Spleen (tissue), 11 donors: ENCODE results near the gene DSCAML1. TPM values are rescaled to one million over a fixed set of nuclear protein-coding genes. Genes with fewer than 3 reads are reported as not detected.

Experiments used
- DNase-seq: peaks from one replicate; pipeline ENCODE4 v3.0.0-alpha.2; 2020
- H3K27ac ChIP-seq, 8 donors: fragments of 200-600 bp; sonication (generic) in 7 of 8; 1 replicate in 4 of 8; 2 replicates in 4 of 8; pipeline versions ENCODE4 v1.5.0 to v1.8.0; 2016 to 2021; ENCODE audit warnings: inconsistent platforms in 4 of 8, mild to moderate bottlenecking in 4 of 8, moderate library complexity in 1 of 8
- H3K27me3 ChIP-seq, 7 donors: fragments of 200-600 bp; sonication (generic) in 6 of 7; replicated peaks in 1 of 7; 1 replicate in 4 of 7; 2 replicates in 3 of 7; pipeline versions ENCODE4 v1.5.0 to v1.8.0; 2016 to 2021; ENCODE audit warnings: inconsistent platforms in 3 of 7, mild to moderate bottlenecking in 1 of 7
- H3K36me3 ChIP-seq, 6 donors: fragments of 200-600 bp; sonication (generic) in 5 of 6; 1 replicate in 4 of 6; 2 replicates in 2 of 6; pipeline versions ENCODE4 v1.5.0 to v1.8.0; 2016 to 2021; ENCODE audit warnings: inconsistent platforms in 2 of 6
- H3K4me1 ChIP-seq, 6 donors: fragments of 200-600 bp; sonication (generic) in 5 of 6; 1 replicate in 3 of 6; 2 replicates in 3 of 6; pipeline versions ENCODE4 v1.5.0 to v1.8.0; 2016 to 2021; ENCODE audit warnings: inconsistent platforms in 3 of 6
- H3K4me3 ChIP-seq, 8 donors: fragments of 200-600 bp; sonication (generic) in 7 of 8; 1 replicate in 4 of 8; 2 replicates in 4 of 8; pipeline versions ENCODE4 v1.5.0 to v1.8.0; 2016 to 2021; ENCODE audit warnings: inconsistent platforms in 4 of 8, mild to moderate bottlenecking in 4 of 8, moderate library complexity in 2 of 8
- H3K9me3 ChIP-seq, 8 donors: fragments of 200-600 bp; sonication (generic) in 7 of 8; 1 replicate in 4 of 8; 2 replicates in 4 of 8; pipeline versions ENCODE4 v1.5.0 to v1.8.0; 2016 to 2021; ENCODE audit warnings: inconsistent platforms in 4 of 8
- CTCF ChIP-seq, 11 experiments: fragments of 200-600 bp in 7 of 11; fragments of 450-650 bp in 4 of 11; sonication (generic) in 4 of 11; IDR thresholded peaks in 8 of 11; conservative IDR thresholded peaks in 3 of 11; 1 replicate in 7 of 11; 2 replicates in 4 of 11; pipeline versions ENCODE4 v1.4.0 to v1.8.0; 2016 to 2021; ENCODE audit warnings: antibody characterized with exemption in 11 of 11, inconsistent platforms in 4 of 11, mild to moderate bottlenecking in 1 of 11
- POLR2A ChIP-seq, 3 donors: fragments of 450-650 bp; IDR thresholded peaks; one replicate each; pipeline ENCODE4 v1.5.1; 2017; ENCODE audit warnings: antibody characterized with exemption in 3 of 3, mild to moderate bottlenecking in 1 of 3
- POLR2AphosphoS5 ChIP-seq, 3 donors: sonication (generic); formaldehyde crosslinking; IDR thresholded peaks; one replicate each; pipeline ENCODE4 v1.5.1; 2017; ENCODE audit warnings: antibody characterized with exemption in 3 of 3
- WGBS, 5 donors: extraction: QIAGEN DNeasy Blood & Tissue Kit in 3 of 5; methylation state at CpG; one replicate each; pipeline versions ENCODE4 v1.1.5 to v1.1.7; 2013 to 2018; 5-methylcytosine and 5-hydroxymethylcytosine counted together
- intact Hi-C: fragments of 100-400 bp; cut with DNase I; formaldehyde crosslinking; loops from one replicate; pipeline ENCODE4 v1.15.0; 2023; ENCODE audit warnings: low total_unique reads
- polyA plus RNA-seq, 3 donors: library from polyadenylated mRNA; stranded (reverse); fragments of 200-250 nt; gene quantifications; one replicate each; pipeline ENCODE4 v1.2.1, GENCODE V29; 2013
- total RNA-seq, 7 donors: library from RNA; depleted of rRNA in 3 of 7; stranded (reverse); fragments of >200 nt in 3 of 7; fragmentation: NEBNext Ultra II Directional in 4 of 7; extraction: Animal tissue kit (Norgen Biotek cat#: 25700) in 4 of 7; gene quantifications; one replicate each; pipeline versions ENCODE4 v1.1.0 to v1.2.1, GENCODE V29; 2016 to 2021
- donor health status: healthy with polysubstance abuse.
- donor health status: DM: no; HTN: no; CAD: no; lungs with moderate emphysema.
- donor health status: DM: no; HTN: no; CAD: no.
- donor health status: Bipolar disorder and iron deficiency.
- donor health status: healthy.
- donor health status: DM: no; HTN: no; CAD: no.
- donor health status: DM: yes; HTN: yes; CAD: no.

The DSCAML1 gene
- total and polyA plus RNA-seq, 10 donors, result 0.07 to 10.7 (median 2.3) TPM

GRCh38 chr11:117589063-117589462, 208.0 kb downstream of the DSCAML1 start:
- no peak for TF ChIP-seq POLR2AphosphoS5 (IDR thresholded peaks at IDR 0.05)
- TF ChIP-seq CTCF (IDR thresholded peaks at IDR 0.05 in 8 of 11, conservative IDR thresholded peaks at IDR 0.05 in 3 of 11), result no peak
- TF ChIP-seq POLR2A (IDR thresholded peaks at IDR 0.05), result no peak
- 78 to 86% (median 83%) methylated on average over 11 of the region's 11 CpGs for WGBS, 5 donors
- H3K9me3 ChIP-seq, result no peaks in the 10 kb centered on the region
- H3K4me3 ChIP-seq, result no peak overlapping the region
- intact Hi-C loops, result no loop called here
- no peak for DNase-seq
- no peaks in the 10 kb centered on the region for H3K4me1 ChIP-seq
- no peak overlapping the region for H3K27ac ChIP-seq
- no peaks in the 10 kb centered on the region for H3K36me3 ChIP-seq
- H3K27me3 ChIP-seq, result peaks cover 0 to 29% (median 0%) of the 10 kb centered on the region in 7 donors

GRCh38 chr11:117588166-117588810, 208.7 kb downstream of the DSCAML1 start:
- TF ChIP-seq POLR2AphosphoS5 (IDR thresholded peaks at IDR 0.05), result no peak
- TF ChIP-seq CTCF (IDR thresholded peaks at IDR 0.05 in 8 of 11, conservative IDR thresholded peaks at IDR 0.05 in 3 of 11), result no peak
- TF ChIP-seq POLR2A (IDR thresholded peaks at IDR 0.05), result no peak
- Histone ChIP-seq H3K4me1 (no peaks in the 10 kb centered on the region), H3K36me3 (no peaks in the 10 kb centered on the region), H3K27me3 (peaks cover 0 to 29% (median 0%) of the 10 kb centered on the region in 7 donors), H3K9me3 (no peaks in the 10 kb centered on the region), H3K4me3 (no peak overlapping the region), H3K27ac (no peak overlapping the region)
- no peak for DNase-seq
- intact Hi-C loops, result no loop called here
- 79 to 84% (median 81%) methylated on average over 14 of the region's 14 CpGs for WGBS, 5 donors

GRCh38 chr11:117587416-117587815, 209.6 kb downstream of the DSCAML1 start:
- intact Hi-C loops, result no loop called here
- DNase-seq, result no peak
- Histone ChIP-seq H3K4me1 (no peaks in the 10 kb centered on the region), H3K9me3 (no peaks in the 10 kb centered on the region), H3K4me3 (no peak overlapping the region), H3K36me3 (no peaks in the 10 kb centered on the region), H3K27me3 (peaks cover 0 to 29% (median 0%) of the 10 kb centered on the region in 7 donors), H3K27ac (no peak overlapping the region)
- TF ChIP-seq CTCF (IDR thresholded peaks at IDR 0.05 in 8 of 11, conservative IDR thresholded peaks at IDR 0.05 in 3 of 11), result no peak
- TF ChIP-seq POLR2A (IDR thresholded peaks at IDR 0.05), result no peak
- TF ChIP-seq POLR2AphosphoS5 (IDR thresholded peaks at IDR 0.05), result no peak
- 89 to 99% (median 93%) methylated on average over 6 of the region's 6 CpGs for WGBS, 5 donors

- H3K4me1 ChIP-seq, result no peaks in the 10 kb centered on the region
- no peaks in the 10 kb centered on the region for H3K36me3 ChIP-seq
- intact Hi-C loops, result no loop called here
- 73 to 82% (median 75%) methylated on average over 5 of the region's 5 CpGs for WGBS, 5 donors
- H3K27me3 ChIP-seq, result peaks cover 0 to 29% (median 0%) of the 10 kb centered on the region in 7 donors
- no peak overlapping the region for H3K4me3 ChIP-seq
- no peaks in the 10 kb centered on the region for H3K9me3 ChIP-seq
- TF ChIP-seq CTCF (IDR thresholded peaks at IDR 0.05 in 8 of 11, conservative IDR thresholded peaks at IDR 0.05 in 3 of 11) (no peak), POLR2A (IDR thresholded peaks at IDR 0.05) (no peak), POLR2AphosphoS5 (IDR thresholded peaks at IDR 0.05) (no peak)
- no peak for DNase-seq
- H3K27ac ChIP-seq, result no peak overlapping the region
Measured at GRCh38 chr11:117586392-117586791, 210.6 kb downstream of the DSCAML1 start.
